H9 (cell line): ENCODE measurements around the gene TESK2. TPM values are rescaled to one million over a fixed set of nuclear protein-coding genes. Genes with fewer than 3 reads are reported as not detected.

ENCODE experiments used
- DNase-seq: peaks from one replicate; pipeline ENCODE4 v3.0.0-alpha.2; 2017
- H2AFZ ChIP-seq: one replicate; pipeline ENCODE4 v1.6.1; 2013; ENCODE audit warnings: mild to moderate bottlenecking, low read length, control low read depth, moderate library complexity
- H2AK5ac ChIP-seq: 2 replicates; pipeline ENCODE4 v1.6.1; 2013; ENCODE audit warnings: low read length, control low read depth, mixed read lengths; ENCODE audit not compliant: insufficient read length
- H2BK120ac ChIP-seq: one replicate; pipeline ENCODE4 v1.6.1; 2013; ENCODE audit warnings: low read depth, mild to moderate bottlenecking, low read length, control low read depth, inconsistent platforms; ENCODE audit not compliant: poor library complexity, severe bottlenecking
- H2BK12ac ChIP-seq: 2 replicates; pipeline ENCODE4 v1.6.1; 2013; ENCODE audit warnings: low read length, control low read depth, mixed read lengths, low read depth; ENCODE audit not compliant: insufficient read length
- H2BK15ac ChIP-seq: 2 replicates; pipeline ENCODE4 v1.6.1; 2013; ENCODE audit warnings: low read depth, low read length, control low read depth
- H2BK20ac ChIP-seq: one replicate; pipeline ENCODE4 v1.6.1; 2013; ENCODE audit warnings: low read depth, mild to moderate bottlenecking, low read length, control low read depth, inconsistent platforms; ENCODE audit not compliant: poor library complexity, severe bottlenecking
- H2BK5ac ChIP-seq: 2 replicates; pipeline ENCODE4 v1.6.1; 2013; ENCODE audit warnings: low read length, control low read depth, mixed read lengths; ENCODE audit not compliant: insufficient read length
- H3K14ac ChIP-seq: 2 replicates; pipeline ENCODE4 v1.6.1; 2013; ENCODE audit warnings: low read length, control low read depth; ENCODE audit not compliant: insufficient read depth
- H3K18ac ChIP-seq: 2 replicates; pipeline ENCODE4 v1.6.1; 2013; ENCODE audit warnings: low read depth, mild to moderate bottlenecking, mixed read lengths, low read length, control low read depth; ENCODE audit not compliant: insufficient read length
- H3K23ac ChIP-seq: 2 replicates; pipeline ENCODE4 v1.6.1; 2013; ENCODE audit warnings: low read length, control low read depth, mixed read lengths, low read depth; ENCODE audit not compliant: insufficient read length
- H3K23me2 ChIP-seq: 2 replicates; pipeline ENCODE4 v1.6.1; 2013; ENCODE audit warnings: low read depth, mild to moderate bottlenecking, mixed read lengths, low read length, control low read depth; ENCODE audit not compliant: insufficient read length, poor library complexity, severe bottlenecking
- H3K27ac ChIP-seq: 2 replicates; pipeline ENCODE4 v1.5.1; 2013; ENCODE audit warnings: low read length, control low read depth, mixed read lengths, low read depth; ENCODE audit not compliant: insufficient read length
- H3K27me3 ChIP-seq: 2 replicates; pipeline ENCODE4 v1.6.1; 2013; ENCODE audit warnings: low read length, control low read depth, inconsistent platforms; ENCODE audit not compliant: insufficient read depth
- H3K4ac ChIP-seq: 2 replicates; pipeline ENCODE4 v1.6.1; 2013; ENCODE audit warnings: low read depth, mild to moderate bottlenecking, control low read depth, inconsistent platforms, low read length, moderate library complexity
- H3K4me1 ChIP-seq: 2 replicates; pipeline ENCODE4 v1.6.1; 2013; ENCODE audit warnings: low read length, control low read depth, inconsistent platforms; ENCODE audit not compliant: insufficient read depth
- H3K4me2 ChIP-seq: 2 replicates; pipeline ENCODE4 v1.6.1; 2013; ENCODE audit warnings: low read length, control low read depth, mixed read lengths; ENCODE audit not compliant: insufficient read length, insufficient read depth
- H3K56ac ChIP-seq: 2 replicates; pipeline ENCODE4 v1.6.1; 2013; ENCODE audit warnings: low read depth, mild to moderate bottlenecking, mixed read lengths, low read length, control low read depth; ENCODE audit not compliant: insufficient read length
- H3K79me1 ChIP-seq: 2 replicates; pipeline ENCODE4 v1.6.1; 2013; ENCODE audit warnings: low read depth, mild to moderate bottlenecking, moderate library complexity, low read length, control low read depth, inconsistent platforms; ENCODE audit not compliant: insufficient read depth, poor library complexity, severe bottlenecking
- H3K79me2 ChIP-seq: 2 replicates; pipeline ENCODE4 v1.6.1; 2013; ENCODE audit warnings: low read length, control low read depth, inconsistent platforms; ENCODE audit not compliant: insufficient read depth
- H3K9ac ChIP-seq: 2 replicates; pipeline ENCODE4 v1.6.1; 2013; ENCODE audit warnings: low read length, control low read depth, mixed read lengths; ENCODE audit not compliant: insufficient read length; ENCODE audit errors: extremely low read depth
- H3K9me3 ChIP-seq: one replicate; pipeline ENCODE4 v1.6.1; 2013; ENCODE audit warnings: low read depth, low read length, inconsistent platforms; ENCODE audit not compliant: control insufficient read depth
- H3T11ph ChIP-seq: one replicate; pipeline ENCODE4 v1.6.1; 2013; ENCODE audit warnings: mild to moderate bottlenecking, low read length, control low read depth, inconsistent platforms
- H4K20me1 ChIP-seq: one replicate; pipeline ENCODE4 v1.6.1; 2013; ENCODE audit not compliant: control insufficient read depth, insufficient read length, insufficient read depth
- H4K5ac ChIP-seq: 2 replicates; pipeline ENCODE4 v1.6.1; 2013; ENCODE audit warnings: low read depth, mild to moderate bottlenecking, mixed read lengths, low read length, control low read depth; ENCODE audit not compliant: insufficient read length
- H4K8ac ChIP-seq: replicated peaks from 2 replicates; pipeline ENCODE4 v1.6.1; 2013; ENCODE audit warnings: low read length, control low read depth, mixed read lengths, low read depth; ENCODE audit not compliant: insufficient read length
- H4K91ac ChIP-seq: 2 replicates; pipeline ENCODE4 v1.6.1; 2013; ENCODE audit warnings: low read depth, mild to moderate bottlenecking, moderate library complexity, mixed read lengths, low read length, control low read depth; ENCODE audit not compliant: insufficient read length
- H3K27ac Mint-ChIP-seq, 3 experiments: 2 replicates in 2 of 3; 3 replicates in 1 of 3; pipeline ENCODE4 v1.8.0; 2020 to 2021; ENCODE audit warnings: mixed read lengths in 3 of 3, mild to moderate bottlenecking in 1 of 3, moderate library complexity in 1 of 3
- H3K27me3 Mint-ChIP-seq: 2 replicates; pipeline ENCODE4 v1.8.0; 2021; ENCODE audit warnings: low read depth, mild to moderate bottlenecking, moderate library complexity, mixed read lengths
- H3K36me3 Mint-ChIP-seq, 3 experiments: 2 replicates in 2 of 3; 3 replicates in 1 of 3; pipeline ENCODE4 v1.8.0; 2020 to 2021; ENCODE audit warnings: low read depth in 3 of 3, mixed read lengths in 3 of 3; ENCODE audit not compliant: insufficient read depth in 1 of 3
- H3K4me1 Mint-ChIP-seq, 2 experiments: 2 replicates each; pipeline ENCODE4 v1.8.0; 2020; ENCODE audit warnings: mixed read lengths in 2 of 2
- H3K4me3 Mint-ChIP-seq, 2 experiments: 2 replicates in 1 of 2; 3 replicates in 1 of 2; pipeline ENCODE4 v1.8.0; 2020 to 2021; ENCODE audit warnings: mild to moderate bottlenecking in 2 of 2, mixed read lengths in 2 of 2, moderate library complexity in 1 of 2
- H3K9me3 Mint-ChIP-seq, 2 experiments: 2 replicates in 1 of 2; 3 replicates in 1 of 2; pipeline ENCODE4 v1.8.0; 2020; ENCODE audit warnings: mild to moderate bottlenecking in 2 of 2, mixed read lengths in 2 of 2, moderate library complexity in 1 of 2
- total RNA-seq: library from RNA; stranded (reverse); gene quantifications from 2 replicates; pipeline ENCODE4 v1.2.1, GENCODE V29; 2021
- TF ChIP-seq, protein P1 (sequence below): fragments of 200-600 bp; sonication (generic); conservative IDR thresholded peaks from 3 replicates; pipeline ENCODE4 v1.8.0; 2021; ENCODE audit warnings: antibody characterized with exemption, mild to moderate bottlenecking

TESK2 gene
- total RNA-seq, 1 experiment from 2014 or later: 7.2 TPM

DNA sequence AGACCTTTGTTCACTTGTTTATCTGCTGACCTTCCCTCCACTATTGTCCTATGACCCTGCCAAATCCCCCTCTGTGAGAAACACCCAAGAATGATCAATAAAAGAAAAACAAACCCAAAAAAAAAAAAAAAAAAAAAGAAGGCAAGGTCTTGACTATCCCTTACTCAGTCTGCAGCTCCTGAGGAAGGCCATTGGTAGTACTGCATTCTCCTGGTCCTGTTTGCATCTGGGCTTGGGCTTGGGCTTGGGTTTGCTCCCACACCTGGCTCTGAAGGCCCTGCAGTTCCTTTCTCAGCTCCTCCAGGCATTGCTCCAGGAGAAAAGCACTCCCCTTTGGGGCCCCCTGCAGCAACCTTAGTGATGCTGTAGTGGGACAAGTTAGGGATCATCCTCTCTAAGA is 7.3 kb upstream of the TESK2 start:
- Histone ChIP-seq H3K79me1 (no peaks in the 10 kb centered on the region), H4K5ac (no peak overlapping the region), H2BK15ac (no peak overlapping the region), H3K27ac (no peak overlapping the region), H4K20me1 (no peaks in the 10 kb centered on the region), H3K27me3 (no peaks in the 10 kb centered on the region), H3K14ac (no peak overlapping the region), H4K91ac (no peak overlapping the region), H3K9ac (no peak overlapping the region), H3K56ac (no peak overlapping the region), H3K23ac (no peak overlapping the region), H3K23me2 (peaks cover 6% of the 10 kb centered on the region), H3K4me2 (no peak overlapping the region), H3K9me3 (no peaks in the 10 kb centered on the region), H2BK120ac (no peak overlapping the region), H2BK20ac (no peak overlapping the region), H2AK5ac (no peak overlapping the region), H2BK5ac (no peak overlapping the region), H2AFZ (no peak overlapping the region), H3K4ac (no peak overlapping the region), H3K18ac (no peak overlapping the region), H3T11ph (no peak overlapping the region), H2BK12ac (no peak overlapping the region), H3K79me2 (no peaks in the 10 kb centered on the region), H3K4me1 (peaks cover 8% of the 10 kb centered on the region), H4K8ac (no peak overlapping the region)
- Mint-ChIP-seq H3K27ac (no peak overlapping the region), H3K27me3 (no peaks in the 10 kb centered on the region; the same call in 1 of the 2 replicates), H3K9me3 (peaks cover 8 to 12% of the 10 kb centered on the region in 2 experiments; a peak in 4 of 5 replicates), H3K4me1 (peaks cover 20 to 28% of the 10 kb centered on the region in 2 experiments), H3K4me3 (peak overlapping the region in 1 of 2 experiments; percentile 96; a peak in 1 of 5 replicates), H3K36me3 (peaks cover 2 to 9% (median 9%) of the 10 kb centered on the region in 3 experiments; a peak in 6 of 7 replicates)
- TF ChIP-seq, protein P1, sequence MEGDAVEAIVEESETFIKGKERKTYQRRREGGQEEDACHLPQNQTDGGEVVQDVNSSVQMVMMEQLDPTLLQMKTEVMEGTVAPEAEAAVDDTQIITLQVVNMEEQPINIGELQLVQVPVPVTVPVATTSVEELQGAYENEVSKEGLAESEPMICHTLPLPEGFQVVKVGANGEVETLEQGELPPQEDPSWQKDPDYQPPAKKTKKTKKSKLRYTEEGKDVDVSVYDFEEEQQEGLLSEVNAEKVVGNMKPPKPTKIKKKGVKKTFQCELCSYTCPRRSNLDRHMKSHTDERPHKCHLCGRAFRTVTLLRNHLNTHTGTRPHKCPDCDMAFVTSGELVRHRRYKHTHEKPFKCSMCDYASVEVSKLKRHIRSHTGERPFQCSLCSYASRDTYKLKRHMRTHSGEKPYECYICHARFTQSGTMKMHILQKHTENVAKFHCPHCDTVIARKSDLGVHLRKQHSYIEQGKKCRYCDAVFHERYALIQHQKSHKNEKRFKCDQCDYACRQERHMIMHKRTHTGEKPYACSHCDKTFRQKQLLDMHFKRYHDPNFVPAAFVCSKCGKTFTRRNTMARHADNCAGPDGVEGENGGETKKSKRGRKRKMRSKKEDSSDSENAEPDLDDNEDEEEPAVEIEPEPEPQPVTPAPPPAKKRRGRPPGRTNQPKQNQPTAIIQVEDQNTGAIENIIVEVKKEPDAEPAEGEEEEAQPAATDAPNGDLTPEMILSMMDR: no peak
- no peak for DNase-seq
